ENCODE results near the gene SPRED2.

Gene SPRED2

DNA sequence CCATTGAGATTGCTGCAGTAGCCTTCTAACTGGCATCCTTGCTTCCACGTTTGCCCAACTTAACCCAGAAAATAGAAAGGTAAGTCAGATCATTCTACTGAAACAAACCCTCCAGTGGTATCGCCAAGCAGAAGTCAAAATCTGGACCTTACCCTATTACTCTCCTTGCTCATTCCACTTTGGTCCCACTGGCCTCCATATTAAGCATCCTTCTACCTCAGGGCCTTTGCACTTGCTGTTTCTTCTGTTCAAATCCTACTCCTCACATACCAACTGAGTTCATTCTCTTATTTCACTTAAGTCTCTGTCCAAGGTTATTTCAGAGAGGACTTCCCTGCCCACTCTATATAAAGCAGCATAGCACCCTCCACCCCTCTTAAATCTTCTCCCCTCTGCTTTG is 84.5 kb downstream of the SPRED2 start:
- Mint-ChIP-seq H3K9me3 (no peaks in the 10 kb centered on the region), H3K4me3 (peak overlapping the region in 1 of 3 experiments; percentile 24), H3K36me3 (ENCODE audit: low read depth) (peaks cover 15% of the 10 kb centered on the region), H3K27ac (peak overlapping the region in 1 of 3 experiments; percentile 36), H3K27me3 (ENCODE audit: low read depth) (no peaks in the 10 kb centered on the region), H3K4me1 (peaks cover 70% of the 10 kb centered on the region)
- TF ChIP-seq, protein P1, sequence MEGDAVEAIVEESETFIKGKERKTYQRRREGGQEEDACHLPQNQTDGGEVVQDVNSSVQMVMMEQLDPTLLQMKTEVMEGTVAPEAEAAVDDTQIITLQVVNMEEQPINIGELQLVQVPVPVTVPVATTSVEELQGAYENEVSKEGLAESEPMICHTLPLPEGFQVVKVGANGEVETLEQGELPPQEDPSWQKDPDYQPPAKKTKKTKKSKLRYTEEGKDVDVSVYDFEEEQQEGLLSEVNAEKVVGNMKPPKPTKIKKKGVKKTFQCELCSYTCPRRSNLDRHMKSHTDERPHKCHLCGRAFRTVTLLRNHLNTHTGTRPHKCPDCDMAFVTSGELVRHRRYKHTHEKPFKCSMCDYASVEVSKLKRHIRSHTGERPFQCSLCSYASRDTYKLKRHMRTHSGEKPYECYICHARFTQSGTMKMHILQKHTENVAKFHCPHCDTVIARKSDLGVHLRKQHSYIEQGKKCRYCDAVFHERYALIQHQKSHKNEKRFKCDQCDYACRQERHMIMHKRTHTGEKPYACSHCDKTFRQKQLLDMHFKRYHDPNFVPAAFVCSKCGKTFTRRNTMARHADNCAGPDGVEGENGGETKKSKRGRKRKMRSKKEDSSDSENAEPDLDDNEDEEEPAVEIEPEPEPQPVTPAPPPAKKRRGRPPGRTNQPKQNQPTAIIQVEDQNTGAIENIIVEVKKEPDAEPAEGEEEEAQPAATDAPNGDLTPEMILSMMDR (IDR thresholded peaks at IDR 0.05; ENCODE audit: unreplicated experiment in 3 of 3) = no peak

DNA sequence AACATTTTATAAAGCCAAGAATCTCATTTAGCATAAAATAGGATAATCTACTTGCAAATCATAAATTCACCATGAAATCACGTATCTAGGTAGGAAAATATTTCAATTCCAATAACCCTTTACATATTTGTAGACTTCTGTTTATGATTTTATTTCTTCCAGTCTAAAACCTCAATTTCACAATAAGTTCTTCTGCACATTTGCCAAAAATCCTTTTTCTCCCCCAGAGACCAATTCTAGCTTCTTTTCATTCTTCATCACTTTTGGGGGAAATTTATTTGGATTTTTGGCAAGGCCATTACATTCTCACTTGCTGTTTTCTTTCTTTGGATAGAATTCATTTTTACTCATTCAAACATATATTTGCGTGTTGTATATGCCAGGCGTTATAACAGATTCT is 86.8 kb downstream of the SPRED2 start:
- peaks cover 2% of the 10 kb centered on the region for H3K9me3 Mint-ChIP-seq
- TF ChIP-seq, protein P1 (IDR thresholded peaks at IDR 0.05; ENCODE audit: unreplicated experiment in 3 of 3) = no peak
- H3K4me3 Mint-ChIP-seq = no peak overlapping the region
- no peaks in the 10 kb centered on the region for H3K27me3 Mint-ChIP-seq (ENCODE audit: low read depth)
- H3K36me3 Mint-ChIP-seq (ENCODE audit: low read depth) = peaks cover 33% of the 10 kb centered on the region
- H3K27ac Mint-ChIP-seq = peak overlapping the region in 2 of 3 experiments; percentile 40 to 44
- peaks cover 51% of the 10 kb centered on the region for H3K4me1 Mint-ChIP-seq

DNA sequence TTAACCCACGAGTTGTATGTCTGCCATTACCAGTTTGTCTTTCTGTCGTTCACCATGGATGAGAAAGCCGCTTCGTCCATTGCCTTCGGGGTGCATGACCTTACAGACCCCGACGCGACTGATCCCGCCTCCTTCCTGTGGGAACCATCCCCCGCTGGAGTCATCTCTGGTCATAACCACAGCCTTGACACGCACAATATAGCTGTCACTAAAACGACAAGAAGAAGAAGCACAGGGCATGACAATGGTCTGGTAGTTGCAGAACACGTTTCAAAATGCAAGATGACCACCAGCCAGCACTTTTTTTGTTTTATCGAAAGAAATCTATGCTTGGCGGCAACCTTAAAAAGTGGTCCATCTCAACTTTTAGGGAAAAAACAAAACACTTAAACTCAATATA is 87.7 kb downstream of the SPRED2 start:
- Mint-ChIP-seq H3K4me1 (peaks cover 41% of the 10 kb centered on the region), H3K27me3 (ENCODE audit: low read depth) (no peaks in the 10 kb centered on the region), H3K36me3 (ENCODE audit: low read depth) (peaks cover 42% of the 10 kb centered on the region), H3K27ac (no peak overlapping the region), H3K9me3 (peaks cover 7% of the 10 kb centered on the region), H3K4me3 (no peak overlapping the region)
- TF ChIP-seq, protein P1 (IDR thresholded peaks at IDR 0.05; ENCODE audit: unreplicated experiment in 3 of 3) = no peak

DNA sequence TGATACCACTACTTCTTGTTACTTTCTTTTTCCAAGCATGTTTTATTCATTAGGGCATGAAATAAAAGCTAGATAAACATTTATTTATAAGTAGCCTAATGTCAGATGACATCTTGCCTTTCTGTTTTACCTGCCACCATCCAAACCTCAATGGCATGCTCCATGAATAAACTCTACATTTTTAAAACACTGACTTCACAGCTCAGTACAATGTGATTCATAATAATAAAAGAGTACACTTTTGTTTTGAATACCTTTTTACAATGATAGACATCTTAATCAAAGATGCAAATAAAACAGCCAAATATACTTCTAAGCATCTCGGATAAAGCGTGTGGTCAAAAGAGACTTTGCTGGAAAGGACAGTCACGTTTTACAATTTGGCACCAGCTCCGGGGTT is 88.2 kb downstream of the SPRED2 start:
- Mint-ChIP-seq H3K27me3 (ENCODE audit: low read depth) (no peaks in the 10 kb centered on the region), H3K36me3 (ENCODE audit: low read depth) (peaks cover 44% of the 10 kb centered on the region), H3K27ac (no peak overlapping the region), H3K9me3 (peaks cover 7% of the 10 kb centered on the region), H3K4me1 (peaks cover 36% of the 10 kb centered on the region), H3K4me3 (no peak overlapping the region)
- TF ChIP-seq, protein P1 (IDR thresholded peaks at IDR 0.05; ENCODE audit: unreplicated experiment in 3 of 3) = no peak

DNA sequence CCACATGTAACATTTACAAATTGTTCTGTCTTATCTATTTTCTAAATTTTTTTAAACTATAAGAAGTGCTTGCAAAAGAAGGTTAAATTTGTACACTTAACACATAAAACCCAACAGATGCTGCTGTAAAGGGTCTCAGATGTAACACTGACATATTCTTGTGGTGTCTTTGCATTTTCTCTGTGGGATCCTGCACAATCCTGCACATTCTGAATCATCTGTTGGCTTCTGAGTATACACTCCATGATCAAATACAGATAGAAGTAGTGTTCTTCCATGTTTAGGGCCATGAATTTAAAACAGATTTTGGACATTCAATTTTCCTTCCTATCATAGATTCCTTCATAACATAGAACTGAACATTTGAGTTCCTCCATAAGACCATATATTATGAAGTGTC is 89.0 kb downstream of the SPRED2 start:
- Mint-ChIP-seq H3K4me3 (no peak overlapping the region), H3K27me3 (ENCODE audit: low read depth) (no peaks in the 10 kb centered on the region), H3K27ac (no peak overlapping the region), H3K9me3 (peaks cover 7% of the 10 kb centered on the region), H3K36me3 (ENCODE audit: low read depth) (peaks cover 44% of the 10 kb centered on the region), H3K4me1 (peaks cover 30% of the 10 kb centered on the region)
- TF ChIP-seq, protein P1 (IDR thresholded peaks at IDR 0.05; ENCODE audit: unreplicated experiment in 3 of 3) = no peak

DNA sequence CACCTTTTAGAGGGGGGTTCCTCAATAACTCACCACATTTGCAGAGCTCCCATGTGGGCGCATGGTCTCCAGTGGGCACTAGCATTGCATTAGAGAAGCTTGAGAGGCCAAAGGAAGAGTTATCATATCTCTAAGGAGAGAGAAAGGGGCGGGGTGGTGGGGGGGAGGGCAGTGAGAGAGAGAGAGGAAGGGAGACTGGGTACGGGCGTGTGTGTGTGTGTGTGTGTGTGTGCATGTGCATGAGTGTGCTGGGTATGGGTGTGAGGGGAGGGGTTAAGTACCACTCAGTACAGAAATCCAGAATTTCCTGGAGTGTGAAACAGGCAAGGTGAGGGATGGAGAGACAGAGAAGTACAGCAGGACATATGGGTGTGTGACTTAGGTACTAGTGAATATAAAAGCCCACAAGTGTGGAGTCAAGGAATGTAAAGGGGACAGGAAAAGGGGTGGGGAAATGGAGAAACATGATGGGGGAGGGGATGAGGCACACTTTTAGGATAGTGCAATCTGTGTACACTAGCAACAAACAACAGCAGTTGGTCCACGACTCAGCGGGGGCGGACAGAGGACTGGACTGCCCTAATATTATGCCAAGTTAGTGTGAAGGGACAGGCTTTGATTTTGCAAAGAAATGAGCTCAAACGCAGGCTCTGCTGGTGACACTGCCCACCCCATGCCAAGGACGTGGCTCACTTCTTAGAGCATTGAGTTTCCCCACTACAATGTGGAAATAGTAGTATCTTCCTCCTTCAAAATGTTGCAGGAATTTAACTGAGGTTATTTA is 91.3 kb downstream of the SPRED2 start:
- Mint-ChIP-seq H3K27ac (no peak overlapping the region), H3K4me1 (peaks cover 7% of the 10 kb centered on the region), H3K9me3 (peaks cover 7% of the 10 kb centered on the region), H3K4me3 (no peak overlapping the region), H3K27me3 (ENCODE audit: low read depth) (no peaks in the 10 kb centered on the region), H3K36me3 (ENCODE audit: low read depth) (peaks cover 49% of the 10 kb centered on the region)
- TF ChIP-seq, protein P1 (IDR thresholded peaks at IDR 0.05; ENCODE audit: unreplicated experiment in 3 of 3) = no peak
